HFF-Myc (cell line): ENCODE measurements around the gene OLR1.

ENCODE experiments used
- DNase-seq: peaks from one replicate; pipeline ENCODE4 v3.0.0-alpha.2; 2011; ENCODE audit warnings: low read depth; ENCODE audit errors: extremely low read depth
- H3K4me3 ChIP-seq: replicated peaks from 2 replicates; pipeline ENCODE4 v1.5.1; 2011; ENCODE audit warnings: low read depth, mild to moderate bottlenecking, control low read depth, low read length
- TF ChIP-seq, protein P1 (sequence below): IDR thresholded peaks from 2 replicates; pipeline ENCODE4 v1.5.1; 2012; ENCODE audit warnings: mild to moderate bottlenecking, low read depth, low read length, control low read depth; ENCODE audit errors: missing control alignments

OLR1 gene

DNA sequence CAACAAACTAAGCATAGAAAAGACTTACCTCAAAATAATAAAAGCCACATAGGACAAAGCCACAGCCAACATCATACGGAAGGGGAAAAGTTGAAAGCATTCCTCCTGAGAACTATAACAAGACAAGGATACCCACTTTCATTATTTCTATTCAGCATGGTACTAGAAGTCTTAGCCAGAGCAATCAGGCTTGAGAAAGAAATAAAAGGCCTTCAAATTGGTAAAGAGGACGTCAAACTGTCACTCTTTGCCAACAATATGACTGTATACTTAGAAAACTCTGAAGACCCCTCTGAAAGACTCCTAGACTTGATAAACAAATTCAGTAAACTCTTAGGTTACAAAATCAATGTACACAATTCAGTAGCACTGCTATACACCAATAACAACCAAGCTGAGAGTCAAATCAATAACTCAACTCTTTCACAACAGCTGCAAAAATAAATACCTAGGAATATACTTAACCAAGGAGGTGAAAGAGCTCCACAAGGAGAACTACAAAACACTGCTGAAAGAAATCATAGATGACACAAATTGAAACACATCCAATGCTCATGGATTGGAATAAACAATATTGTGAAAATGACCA is 61.6 kb downstream of the OLR1 start:
- DNase-seq, result no peak
- TF ChIP-seq, protein P1, sequence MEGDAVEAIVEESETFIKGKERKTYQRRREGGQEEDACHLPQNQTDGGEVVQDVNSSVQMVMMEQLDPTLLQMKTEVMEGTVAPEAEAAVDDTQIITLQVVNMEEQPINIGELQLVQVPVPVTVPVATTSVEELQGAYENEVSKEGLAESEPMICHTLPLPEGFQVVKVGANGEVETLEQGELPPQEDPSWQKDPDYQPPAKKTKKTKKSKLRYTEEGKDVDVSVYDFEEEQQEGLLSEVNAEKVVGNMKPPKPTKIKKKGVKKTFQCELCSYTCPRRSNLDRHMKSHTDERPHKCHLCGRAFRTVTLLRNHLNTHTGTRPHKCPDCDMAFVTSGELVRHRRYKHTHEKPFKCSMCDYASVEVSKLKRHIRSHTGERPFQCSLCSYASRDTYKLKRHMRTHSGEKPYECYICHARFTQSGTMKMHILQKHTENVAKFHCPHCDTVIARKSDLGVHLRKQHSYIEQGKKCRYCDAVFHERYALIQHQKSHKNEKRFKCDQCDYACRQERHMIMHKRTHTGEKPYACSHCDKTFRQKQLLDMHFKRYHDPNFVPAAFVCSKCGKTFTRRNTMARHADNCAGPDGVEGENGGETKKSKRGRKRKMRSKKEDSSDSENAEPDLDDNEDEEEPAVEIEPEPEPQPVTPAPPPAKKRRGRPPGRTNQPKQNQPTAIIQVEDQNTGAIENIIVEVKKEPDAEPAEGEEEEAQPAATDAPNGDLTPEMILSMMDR, result no peak
- no peak overlapping the region for H3K4me3 ChIP-seq
